GM19324 (cell line): ENCODE results near the gene FBXO36.
"Not testable (repeated sequence)": the region's sequence is repeated elsewhere in the genome, so short reads cannot be mapped to it uniquely, and the experiment has no call there.

Experiments
- ATAC-seq: cut with Tn5 transposase; IDR thresholded peaks from one replicate; pipeline ENCODE4 v1.9.1; 2021; ENCODE audit warnings: mild to moderate bottlenecking, moderate library complexity; ENCODE audit not compliant: unreplicated experiment, low FRiP score

FBXO36 gene, protein sequence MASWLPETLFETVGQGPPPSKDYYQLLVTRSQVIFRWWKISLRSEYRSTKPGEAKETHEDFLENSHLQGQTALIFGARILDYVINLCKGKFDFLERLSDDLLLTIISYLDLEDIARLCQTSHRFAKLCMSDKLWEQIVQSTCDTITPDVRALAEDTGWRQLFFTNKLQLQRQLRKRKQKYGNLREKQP

DNA sequence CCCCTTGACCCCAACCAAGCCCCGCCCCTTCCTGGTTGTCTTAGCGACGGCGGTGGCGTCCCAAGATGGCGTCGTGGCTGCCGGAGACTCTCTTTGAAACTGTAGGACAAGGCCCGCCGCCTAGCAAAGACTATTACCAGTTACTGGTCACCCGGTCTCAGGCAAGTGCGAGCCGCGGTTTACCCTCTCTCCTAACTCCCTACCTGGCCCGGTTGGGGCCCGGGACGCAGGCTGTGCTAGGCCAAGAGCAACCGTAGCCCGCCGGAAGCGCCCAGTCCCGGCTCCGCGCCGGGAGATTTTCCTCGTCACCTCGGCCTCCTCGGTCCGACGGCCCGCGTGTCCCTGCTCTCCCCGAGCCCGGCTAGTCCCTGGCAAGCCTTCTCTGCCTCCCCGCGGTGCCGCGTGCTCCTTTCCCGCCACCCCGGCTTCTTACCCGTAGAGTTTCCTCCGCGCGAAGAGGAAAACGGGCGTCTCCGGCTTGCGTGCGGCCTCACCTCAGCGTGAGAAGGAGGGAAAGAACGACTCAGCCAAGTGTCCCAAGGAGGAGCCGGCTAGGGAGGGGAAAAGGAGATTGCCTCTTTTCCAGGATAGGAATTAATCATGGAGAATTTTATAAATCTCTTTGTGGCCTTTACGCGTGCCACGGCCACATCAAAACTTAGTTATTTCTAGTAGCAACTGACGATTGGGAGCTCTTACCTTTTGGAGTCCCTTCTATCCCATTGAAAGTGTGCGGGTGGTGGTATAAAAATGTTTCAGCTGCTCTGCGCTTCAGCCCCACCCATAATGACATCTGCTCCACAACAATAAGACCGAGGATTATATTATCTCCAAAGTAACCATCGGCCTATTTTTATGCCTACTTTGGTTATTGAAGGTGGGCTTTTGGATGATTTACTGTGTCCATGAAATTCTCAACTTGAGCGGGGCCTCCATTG is at the start of gene FBXO36:
Gene FBXO36 (plus strand): TSS at position 55 of the 938 bp plus-strand sequence. CDS start 11 bp downstream, at position 66.
- peak; percentile 69 for ATAC-seq

DNA sequence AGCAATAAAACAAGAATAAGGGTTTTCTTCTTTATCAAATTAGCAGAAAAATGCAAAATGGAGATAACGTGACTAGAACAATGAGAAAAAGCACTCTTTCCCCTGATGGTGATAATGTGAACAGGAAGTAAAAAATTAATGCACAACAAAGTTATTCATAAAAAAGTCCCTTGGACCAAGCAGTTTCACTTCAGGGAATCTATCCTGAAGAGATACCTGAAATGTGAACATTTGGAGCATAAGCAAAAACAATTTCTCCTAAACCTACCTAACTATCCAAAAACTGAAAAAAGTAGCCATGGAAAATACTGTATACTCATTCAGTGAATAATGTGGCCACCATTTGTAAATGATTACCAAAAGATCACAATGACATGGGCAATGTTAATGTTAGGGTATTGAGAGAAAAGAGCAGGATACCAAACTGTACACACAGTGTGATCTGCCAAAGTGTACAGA is 49.2 kb upstream of the FBXO36 start:
- peak; percentile 64 for ATAC-seq

DNA sequence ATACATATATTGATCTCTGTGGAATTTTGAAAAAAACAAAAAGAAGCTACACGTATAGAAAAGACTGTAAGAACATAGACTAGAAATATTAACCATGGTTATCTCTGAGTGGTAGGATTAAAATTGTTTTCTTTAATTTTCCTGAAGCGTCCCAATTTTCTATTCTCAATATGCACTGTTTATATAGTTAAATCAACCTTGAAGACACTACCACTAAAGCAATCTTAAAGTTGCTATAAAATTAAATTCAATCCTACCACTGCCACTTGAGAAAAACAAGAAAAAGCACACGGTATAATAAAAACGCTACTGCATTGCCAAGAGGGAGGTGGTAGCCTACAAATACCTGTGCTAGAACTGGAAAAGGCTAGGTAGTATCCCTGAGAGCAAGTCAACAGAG is 47.7 kb upstream of the FBXO36 start:
- ATAC-seq, result no peak

DNA sequence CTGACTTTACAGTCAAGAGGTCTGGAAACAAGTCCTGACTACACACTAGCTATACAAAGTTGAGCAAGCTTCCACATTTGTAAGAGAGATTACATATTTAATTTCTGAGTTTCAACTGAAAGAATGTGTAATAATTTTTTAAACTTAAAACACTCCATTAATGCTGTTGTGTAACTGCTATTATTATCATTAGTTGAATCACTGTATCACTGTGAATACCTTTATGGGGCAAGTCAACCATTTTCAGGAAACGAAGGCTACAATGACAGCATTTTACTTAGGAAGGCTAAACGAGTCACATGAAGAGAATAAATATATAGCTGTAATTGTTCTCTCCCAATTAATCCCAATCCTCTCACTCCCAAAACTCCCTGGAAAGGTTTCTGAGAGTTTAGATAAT is 46.8 kb upstream of the FBXO36 start:
- ATAC-seq, result no peak

DNA sequence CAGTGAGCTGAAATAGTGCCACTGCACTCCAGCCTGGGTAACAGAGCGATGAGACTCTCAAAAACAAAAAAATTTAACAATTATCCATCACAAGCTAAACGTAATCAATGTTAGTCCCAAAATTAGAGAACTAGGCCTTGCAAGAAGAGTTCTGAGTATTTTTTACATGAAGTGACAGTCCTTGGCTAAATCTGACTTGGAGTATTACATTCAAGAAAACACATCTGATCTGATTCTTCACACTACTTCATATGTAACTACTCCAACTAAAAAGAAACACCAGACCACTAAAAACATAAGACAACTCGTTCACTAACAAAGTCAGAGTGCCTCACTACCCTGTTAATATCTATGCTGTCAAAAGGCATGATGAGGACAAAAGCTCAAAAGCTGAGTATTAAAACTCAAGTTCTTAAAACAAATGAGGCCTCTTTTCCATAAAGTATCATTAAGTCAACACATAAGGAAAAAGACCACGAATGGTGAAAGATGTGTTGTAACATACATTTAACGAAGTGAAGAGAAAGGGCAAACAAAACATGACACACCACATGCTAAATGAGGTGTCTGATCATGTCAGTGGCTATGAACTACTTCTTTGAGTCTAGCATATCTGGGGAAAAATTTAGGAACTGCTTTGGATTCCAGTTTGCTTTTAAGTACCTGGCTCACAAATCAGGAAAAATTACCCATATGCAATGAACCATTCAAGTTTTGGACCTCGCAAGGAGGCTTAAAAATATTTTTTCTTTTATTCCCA is 42.9 kb upstream of the FBXO36 start:
- ATAC-seq, result no peak

DNA sequence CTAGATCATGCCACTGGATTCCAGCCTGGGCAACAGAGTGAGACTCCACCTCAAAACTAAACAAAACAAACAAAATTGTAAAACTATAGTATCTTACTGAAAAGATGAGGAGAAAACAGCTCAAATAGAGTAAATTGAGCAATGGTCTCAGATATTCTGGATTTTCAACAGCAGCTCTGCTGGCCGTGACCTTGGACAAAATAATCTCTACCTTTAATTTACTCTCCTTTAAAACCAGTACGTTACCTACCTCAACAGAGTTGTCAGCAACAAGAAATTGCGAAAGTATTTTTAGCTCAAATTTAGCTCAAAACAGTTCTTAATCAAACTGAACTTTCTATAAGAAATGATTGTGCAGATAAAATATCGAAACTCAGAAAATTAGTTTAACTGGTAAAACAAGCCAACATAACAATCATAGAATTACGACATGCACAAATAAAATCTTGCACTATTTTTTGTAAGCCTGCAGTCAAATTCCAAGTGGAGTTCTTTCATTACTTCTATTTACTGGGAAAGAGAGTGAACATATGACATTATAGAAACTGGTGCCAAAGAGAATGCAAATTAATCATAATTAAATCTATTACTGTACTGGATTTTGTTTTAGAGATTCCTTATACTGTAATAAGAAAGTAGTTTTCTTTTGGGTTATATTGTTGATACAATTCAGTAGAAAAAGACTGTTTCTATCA is 41.3 kb upstream of the FBXO36 start:
- no peak for ATAC-seq

DNA sequence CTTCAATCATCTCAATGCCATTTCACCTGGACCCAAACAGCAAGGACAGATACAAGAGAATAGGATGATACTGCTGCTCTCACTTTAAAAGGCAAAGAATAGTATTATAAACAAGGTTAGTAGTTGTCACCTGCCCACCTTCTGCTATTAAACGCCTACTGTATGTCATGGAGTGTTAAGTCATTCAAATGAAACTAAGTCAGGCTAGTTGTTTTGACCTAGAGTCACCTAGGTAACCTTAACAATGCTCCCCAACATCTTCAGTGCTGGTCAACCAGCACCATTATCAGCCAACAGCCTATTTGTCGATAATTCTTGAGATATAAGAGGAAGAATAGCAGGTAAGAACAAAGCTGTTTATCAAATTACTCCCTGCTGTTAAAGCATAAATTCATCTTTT is 39.7 kb upstream of the FBXO36 start:
- ATAC-seq, result no peak

DNA sequence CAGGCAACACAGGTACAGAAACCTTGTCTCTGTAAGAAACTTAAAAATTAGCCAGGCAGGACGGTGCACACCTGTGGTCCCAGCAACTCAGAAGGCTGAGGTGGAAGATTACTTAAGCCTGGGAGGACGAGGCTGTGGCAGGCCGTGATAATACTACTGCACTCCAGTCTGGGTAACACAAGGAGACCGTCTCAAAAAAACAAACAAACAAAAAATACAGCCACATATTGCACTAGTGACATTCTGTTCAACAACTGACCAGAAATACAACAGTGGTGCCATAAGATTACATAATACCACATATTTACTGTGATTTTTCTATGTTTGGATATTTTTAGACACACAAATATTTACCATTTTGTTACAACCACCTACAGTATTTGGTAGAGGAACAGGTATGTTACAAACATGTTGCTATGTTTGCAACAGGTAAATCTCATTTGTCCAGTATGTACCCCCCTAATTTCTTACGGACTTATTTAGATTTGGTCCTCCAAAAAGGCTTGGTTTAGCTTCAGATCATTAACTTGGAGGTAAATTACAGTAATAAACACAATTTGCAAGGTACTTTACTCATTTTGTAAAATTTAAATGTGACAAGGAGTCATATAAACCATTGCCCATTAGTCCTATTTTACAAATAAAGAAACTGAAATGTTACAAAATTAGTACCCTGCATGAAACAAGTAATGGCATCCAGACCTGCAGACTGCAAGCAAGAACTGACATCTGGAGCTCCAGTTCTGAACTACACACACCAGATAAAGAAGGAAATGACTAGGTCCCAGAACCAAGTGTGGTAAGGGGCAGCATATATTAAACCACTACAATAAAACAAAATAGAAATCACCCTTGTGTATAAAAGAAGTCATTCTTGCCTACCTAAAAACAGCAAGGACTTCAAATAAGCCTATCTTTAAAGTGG is 37.3 kb upstream of the FBXO36 start:
- ATAC-seq, result no peak

DNA sequence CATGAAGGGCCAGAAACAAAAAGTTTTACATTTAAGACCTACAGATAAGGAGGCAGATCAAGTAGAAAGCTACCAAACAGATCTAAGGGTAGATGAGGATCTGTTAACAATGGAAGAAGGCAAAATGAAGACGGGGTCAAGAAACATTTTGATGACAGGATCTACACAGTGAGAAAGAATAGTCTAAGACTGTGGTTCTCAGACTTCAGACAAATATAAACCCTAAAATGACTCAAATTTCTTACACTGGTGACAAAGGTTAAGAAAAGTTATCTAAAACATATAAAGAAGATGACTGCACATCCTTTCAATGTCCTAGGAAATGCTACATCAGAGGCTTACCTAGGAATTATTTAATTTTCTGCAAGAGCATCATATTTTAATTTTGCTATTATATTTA is 34.9 kb upstream of the FBXO36 start:
- no peak for ATAC-seq

DNA sequence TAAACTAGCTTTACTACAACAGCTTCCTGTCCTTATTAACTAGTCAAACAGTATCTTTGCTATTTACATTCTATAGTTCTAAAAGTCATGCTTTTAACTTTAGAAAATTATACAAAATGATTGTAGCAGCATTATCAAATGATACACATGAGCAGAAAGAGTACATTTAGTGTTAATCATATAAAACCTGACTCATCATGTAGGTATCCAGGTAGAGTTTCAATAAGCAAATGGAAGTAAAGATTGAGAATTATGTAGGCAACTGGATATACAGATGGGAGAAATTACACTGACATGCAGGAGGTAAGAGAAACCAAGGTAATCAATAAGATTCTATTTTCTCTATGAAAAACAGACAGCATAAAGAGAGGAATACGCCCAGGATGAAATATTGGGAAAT is 34.3 kb upstream of the FBXO36 start:
- no peak for ATAC-seq

DNA sequence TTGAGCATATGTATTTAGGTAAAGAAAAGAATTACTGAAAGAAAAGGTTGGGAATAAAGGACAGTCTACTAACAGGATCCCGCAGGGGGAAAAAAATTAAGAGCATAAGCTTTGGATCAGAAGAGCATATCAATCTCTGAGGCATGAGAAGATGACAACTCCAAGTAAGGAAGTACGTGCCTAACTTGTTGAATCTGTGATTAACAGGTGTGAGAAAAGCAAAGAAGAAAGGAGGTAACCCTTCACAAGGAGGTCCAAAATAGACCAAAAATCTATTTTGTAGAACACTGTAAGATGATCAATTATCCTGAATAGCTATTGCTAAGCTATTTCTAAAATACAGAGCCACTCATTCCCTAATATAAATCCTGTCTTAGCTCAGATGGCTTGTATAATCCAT is 33.3 kb upstream of the FBXO36 start:
- ATAC-seq, result no peak

DNA sequence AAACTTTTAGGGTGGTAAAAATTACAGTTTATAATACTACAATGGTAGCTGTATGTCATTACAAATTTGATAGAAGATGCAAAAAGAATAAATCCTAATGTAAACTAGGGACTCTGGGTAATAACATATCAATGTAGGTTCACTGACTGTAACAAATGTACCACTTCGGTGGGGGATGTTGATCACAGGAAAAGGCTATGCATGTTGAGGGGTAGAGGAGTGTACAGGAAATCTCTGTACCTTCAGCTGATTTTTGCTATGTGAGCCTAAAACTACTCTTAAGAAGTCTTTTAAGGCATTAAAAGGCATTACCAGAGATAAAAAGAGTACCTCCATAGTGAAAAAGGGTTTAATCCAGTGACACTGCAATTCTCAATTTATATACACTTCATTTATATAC is 25.4 kb upstream of the FBXO36 start:
- no peak for ATAC-seq

DNA sequence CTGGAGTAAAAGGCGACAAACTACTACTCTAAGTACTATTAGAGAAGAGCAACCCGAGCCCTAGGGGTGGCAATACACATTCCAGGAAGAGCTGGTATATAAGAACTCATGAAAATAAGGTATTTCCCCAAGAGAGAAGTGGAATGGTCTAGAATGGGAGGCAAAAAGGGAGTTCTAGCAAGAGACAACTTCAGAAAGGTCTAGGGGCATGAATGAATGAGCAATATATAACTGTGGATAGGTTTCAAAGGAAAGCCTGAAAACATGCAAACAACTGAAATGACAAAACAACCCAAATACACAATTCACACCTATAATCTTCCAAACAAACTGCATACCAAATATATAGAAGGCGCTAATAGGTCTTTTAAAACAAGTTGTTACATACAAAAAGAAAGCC is 22.7 kb upstream of the FBXO36 start:
- ATAC-seq, result no peak

DNA sequence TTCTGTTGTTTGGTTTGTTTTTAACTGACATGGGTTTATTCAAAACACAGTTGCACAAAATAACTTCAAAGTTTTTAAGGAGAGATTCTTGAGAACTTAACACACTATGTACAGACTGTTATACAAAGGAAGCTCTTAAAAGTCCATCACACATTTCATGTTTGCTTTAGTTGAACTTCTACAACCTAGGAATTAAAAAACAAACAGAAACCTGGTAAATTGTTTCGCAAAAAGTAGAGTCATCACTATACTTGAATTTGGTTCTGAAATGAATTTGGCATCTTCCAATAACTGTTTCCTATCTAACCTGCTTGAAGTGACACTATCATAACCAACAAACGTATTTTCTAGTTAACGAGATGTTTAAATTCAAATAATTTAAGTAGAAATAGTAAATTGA is 22.3 kb upstream of the FBXO36 start:
- no peak for ATAC-seq

DNA sequence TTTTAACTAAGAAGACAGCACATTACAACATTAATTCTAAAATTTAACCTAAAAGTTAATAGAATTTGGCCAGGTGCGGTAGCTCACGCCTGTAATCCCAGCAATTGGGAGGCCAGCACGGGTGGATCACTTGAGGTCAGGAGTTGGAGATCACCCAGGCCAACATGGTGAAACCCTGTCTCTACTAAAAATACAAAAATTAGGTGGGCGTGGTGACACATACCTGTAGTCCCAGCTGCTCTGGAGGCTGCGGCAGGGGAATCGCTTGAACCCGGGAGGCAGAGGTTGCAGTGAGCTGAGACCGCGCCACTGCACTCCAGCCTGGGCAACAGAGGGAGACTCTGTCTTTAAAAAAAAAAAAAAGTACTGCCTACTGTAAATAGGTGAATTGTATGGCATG is 21.8 kb upstream of the FBXO36 start:
- not testable (repeated sequence) for ATAC-seq

DNA sequence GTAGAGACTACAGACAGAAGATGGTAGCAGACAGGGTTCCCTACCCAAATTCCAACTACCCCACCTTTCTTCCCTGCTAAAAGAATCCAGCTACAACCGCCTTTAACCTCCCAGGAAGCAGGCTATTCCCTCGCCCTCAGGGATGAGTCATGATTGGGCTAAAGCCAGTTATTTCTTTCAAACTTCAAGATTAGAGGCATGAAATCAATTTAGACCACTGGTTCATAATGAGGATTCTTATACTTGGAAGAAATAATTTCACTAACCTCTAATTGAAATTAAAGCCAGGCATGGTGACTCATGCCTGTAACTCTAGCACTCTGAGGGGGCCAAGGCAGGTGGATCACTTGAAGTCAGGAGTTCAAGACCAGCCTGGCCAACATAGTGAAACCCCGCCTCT is 20.5 kb upstream of the FBXO36 start:
- no peak for ATAC-seq

DNA sequence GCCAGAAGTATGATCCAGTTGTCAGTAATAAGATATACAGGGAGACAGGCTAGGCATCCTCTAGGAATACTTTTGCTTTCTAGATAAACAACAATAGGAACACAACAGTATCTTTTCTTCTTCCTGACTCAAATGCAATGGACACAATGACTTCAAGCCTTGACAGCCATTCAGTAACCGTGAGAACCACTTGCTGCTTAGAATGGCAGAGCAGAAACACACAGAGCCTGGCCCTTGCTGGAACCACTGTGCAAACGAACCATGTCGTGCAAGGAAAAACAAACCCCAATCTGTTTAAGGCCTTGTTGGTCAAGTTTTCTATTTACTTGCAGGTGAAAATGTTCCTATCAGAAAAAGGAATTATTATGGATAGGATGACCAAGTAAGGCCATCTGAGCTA is 19.3 kb upstream of the FBXO36 start:
- ATAC-seq, result no peak

DNA sequence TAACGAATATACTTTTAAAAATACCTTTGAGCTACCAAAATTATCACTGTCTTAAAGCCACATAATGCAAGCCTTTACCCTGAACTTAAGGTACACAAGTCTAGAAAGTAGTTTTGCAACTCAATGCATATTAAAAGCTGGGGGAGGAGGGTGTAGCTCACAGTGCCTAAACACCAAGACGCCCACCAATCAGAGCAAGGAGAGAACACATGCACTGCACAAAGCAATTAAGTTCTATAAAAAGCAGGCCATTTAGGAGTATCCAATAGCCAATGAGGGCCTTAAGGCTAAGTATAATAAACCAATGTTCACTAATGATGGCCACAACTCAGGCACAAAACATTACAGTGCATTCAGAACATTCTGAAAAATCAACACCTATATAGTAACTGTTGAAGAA is 16.7 kb upstream of the FBXO36 start:
- ATAC-seq, result no peak

DNA sequence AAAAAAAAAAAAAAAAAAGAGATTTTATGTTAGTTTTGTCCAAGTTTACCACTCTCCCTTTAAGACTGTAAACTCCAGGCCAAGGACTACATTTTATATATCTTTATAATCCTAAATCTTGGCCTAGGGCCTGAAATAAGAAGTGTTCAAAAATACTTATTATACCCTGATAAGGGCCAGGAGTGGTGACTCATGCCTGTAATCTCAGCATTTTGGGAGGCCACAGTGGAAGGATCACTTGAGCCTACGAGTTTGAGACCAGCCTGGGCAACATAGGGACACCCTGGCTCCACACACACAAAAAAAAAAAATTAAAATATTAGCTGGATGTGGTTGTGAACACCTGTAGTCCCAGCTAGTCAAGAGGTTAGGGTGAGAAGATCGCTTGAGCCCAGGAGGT is 13.2 kb upstream of the FBXO36 start:
- no peak for ATAC-seq
